GM12878 (cell line): ENCODE results near the gene CCDC9. TPM values are rescaled to one million over a fixed set of nuclear protein-coding genes. Genes with fewer than 3 reads are reported as not detected.

ENCODE experiments used
- ASH2L ChIP-seq: fragments of 300-600, 200-600 bp; sonication (generic); IDR thresholded peaks from 2 replicates; pipeline ENCODE4 v1.6.1; 2017; ENCODE audit warnings: low read depth, mild to moderate bottlenecking, borderline replicate concordance
- BACH1 ChIP-seq: fragments of 450-650 bp; IDR thresholded peaks from 2 replicates; pipeline ENCODE4 v1.6.1; 2017; ENCODE audit warnings: mild to moderate bottlenecking, borderline replicate concordance
- CEBPZ ChIP-seq: fragments of 150-350 bp; IDR thresholded peaks from 2 replicates; pipeline ENCODE4 v1.6.1; 2016; ENCODE audit warnings: low read depth, low read length
- CREM ChIP-seq: IDR thresholded peaks from 2 replicates; pipeline ENCODE4 v1.6.1; 2014; ENCODE audit warnings: antibody characterized with exemption, low read depth
- ETV6 ChIP-seq, 2 experiments: fragments of 450-650 bp in 1 of 2; IDR thresholded peaks in 1 of 2; conservative IDR thresholded peaks in 1 of 2; 2 replicates each; pipeline ENCODE4 v1.6.1; 2014; ENCODE audit warnings: antibody characterized with exemption in 1 of 2, borderline replicate concordance in 1 of 2, low read depth in 1 of 2, mild to moderate bottlenecking in 1 of 2, moderate library complexity in 1 of 2
- IRF3 ChIP-seq: fragments of 450-650 bp; IDR thresholded peaks from 2 replicates; pipeline ENCODE4 v1.6.1; 2014; ENCODE audit warnings: mild to moderate bottlenecking
- NKRF ChIP-seq: fragments of 450-650 bp; conservative IDR thresholded peaks from 2 replicates; pipeline ENCODE4 v1.6.1; 2017; ENCODE audit warnings: mild to moderate bottlenecking, moderate library complexity
- PAX5 ChIP-seq: IDR thresholded peaks from 2 replicates; pipeline ENCODE4 v1.6.1; 2011; ENCODE audit warnings: low read depth, low read length, borderline replicate concordance
- PRDM15 ChIP-seq: fragments of 450-650 bp; formaldehyde crosslinking; IDR thresholded peaks from 2 replicates; pipeline ENCODE4 v1.4.0; 2020; ENCODE audit warnings: mild to moderate bottlenecking, moderate library complexity
- RAD51 ChIP-seq: fragments of 450-650 bp; IDR thresholded peaks from 2 replicates; pipeline ENCODE4 v1.6.1; 2016; ENCODE audit warnings: moderate library complexity, mild to moderate bottlenecking, inconsistent platforms
- SMC3 ChIP-seq: IDR thresholded peaks from 2 replicates; pipeline ENCODE4 v1.6.1; 2011; ENCODE audit warnings: low read length, improper control_type of control experiment, borderline replicate concordance
- SPI1 ChIP-seq: IDR thresholded peaks from 2 replicates; pipeline ENCODE4 v1.6.1; 2011; ENCODE audit warnings: low read depth, mild to moderate bottlenecking, low read length, moderate library complexity, borderline replicate concordance; ENCODE audit not compliant: insufficient read depth
- SRF ChIP-seq, 2 experiments: IDR thresholded peaks; 2 replicates each; pipeline ENCODE4 v1.6.1; 2011; ENCODE audit warnings: low read depth in 2 of 2, low read length in 2 of 2, mild to moderate bottlenecking in 1 of 2, moderate library complexity in 1 of 2
- STAT3 ChIP-seq: IDR thresholded peaks from 2 replicates; pipeline ENCODE4 v1.6.1; 2011; ENCODE audit warnings: low read depth, low read length, improper control_type of control experiment
- TAF1 ChIP-seq: IDR thresholded peaks from 2 replicates; pipeline ENCODE4 v1.6.1; 2011; ENCODE audit warnings: mild to moderate bottlenecking, low read depth, low read length, borderline replicate concordance
- YBX1 ChIP-seq: fragments of 450-650 bp; IDR thresholded peaks from 2 replicates; pipeline ENCODE4 v1.6.1; 2016; ENCODE audit warnings: antibody characterized with exemption
- ZNF24 ChIP-seq: fragments of 450-650 bp; IDR thresholded peaks from 2 replicates; pipeline ENCODE4 v1.6.1; 2017; ENCODE audit warnings: antibody characterized with exemption, mild to moderate bottlenecking
- polyA plus RNA-seq, 11 experiments: library from polyadenylated mRNA; depleted of rRNA in 4 of 11; unstranded in 6 of 11; stranded (reverse) in 5 of 11; fragments of >200 nt; fragmentation: Nextera tagmentation in 4 of 11; fragmentation: Illumina TruSeq in 1 of 11; extraction: Ambion mirVana in 4 of 11; extraction: Trizol in 1 of 11; gene quantifications; 1 replicate in 1 of 11; 2 replicates in 10 of 11; pipeline versions ENCODE4 v1.2.1 to v1.2.3, GENCODE V29; 2011 to 2016; ENCODE audit warnings: inconsistent platforms in 2 of 11, missing spikeins in 2 of 11, low read depth in 1 of 11
- total RNA-seq, 4 experiments: library from RNA; depleted of rRNA in 3 of 4; stranded (reverse); fragments of >200 nt in 3 of 4; fragmentation: Illumina TruSeq in 1 of 4; extraction: Trizol in 1 of 4; gene quantifications; 2 replicates each; pipeline versions ENCODE4 v1.2.1 to v1.2.3, GENCODE V29; 2013 to 2021

Gene CCDC9
- total and polyA plus RNA-seq, 10 of the 15 experiments (the other 5 are each of a cell fraction or from before 2014, with no cell fraction given): 0.18 to 17.5 (median 7.1) TPM; not detected in 1

GRCh38 chr19:47255879-47256692 is at the start of gene CCDC9 (continued):
- TF ChIP-seq CEBPZ: no peak
- 0 out of 2 replicates have a peak, but pooled peaks have one; percentile 33 for TF ChIP-seq PAX5
- no peak for TF ChIP-seq IRF3
- TF ChIP-seq ZNF24: no peak
- peak; percentile 77 to 80; a peak in 3 of 4 replicates for TF ChIP-seq SRF (IDR thresholded peaks at IDR 0.05; ENCODE audit: low read depth in 2 of 2, low read length in 2 of 2)
- no peak for TF ChIP-seq PRDM15
- TF ChIP-seq SPI1: no peak
- no peak for TF ChIP-seq ASH2L
- no peak for TF ChIP-seq STAT3
- peak; percentile 95 for TF ChIP-seq CREM
- TF ChIP-seq ETV6 (conservative IDR thresholded peaks at IDR 0.05 in 1 of 2, IDR thresholded peaks at IDR 0.05 in 1 of 2; ENCODE audit: borderline replicate concordance in 1 of 2, low read depth in 1 of 2): peak in 1 of 2 experiments; percentile 95; a peak in 2 of 4 replicates
- TF ChIP-seq YBX1: no peak
- peak; percentile 34; the same call in 1 of the 2 replicates for TF ChIP-seq BACH1
- TF ChIP-seq SMC3: no peak
- TF ChIP-seq NKRF: no peak; the same call in 1 of the 2 replicates
- peak; percentile 76; the same call in 1 of the 2 replicates for TF ChIP-seq TAF1
- TF ChIP-seq RAD51: peak; percentile 94
